HG03060 (cell line): ENCODE results near the gene FARSB.

Experiments used
- ATAC-seq: cut with Tn5 transposase; IDR thresholded peaks from one replicate; pipeline ENCODE4 v1.9.1; 2021; ENCODE audit warnings: low read depth, moderate number of reproducible peaks; ENCODE audit not compliant: unreplicated experiment

FARSB gene

GRCh38 chr2:222563106-222563718 lies 92.7 kb downstream of the FARSB start:
- ATAC-seq = no peak

- ATAC-seq = peak; percentile 60
These were observed 93.9 kb downstream of the FARSB start for GRCh38 chr2:222561817-222562645.

GRCh38 chr2:222561151-222561550 lies 94.7 kb downstream of the FARSB start:
- no peak for ATAC-seq

- no peak for ATAC-seq
These were observed 101.4 kb downstream of the FARSB start for GRCh38 chr2:222554517-222554916.

GRCh38 chr2:222548992-222549391 lies 106.9 kb downstream of the FARSB start:
- ATAC-seq = no peak

DNA sequence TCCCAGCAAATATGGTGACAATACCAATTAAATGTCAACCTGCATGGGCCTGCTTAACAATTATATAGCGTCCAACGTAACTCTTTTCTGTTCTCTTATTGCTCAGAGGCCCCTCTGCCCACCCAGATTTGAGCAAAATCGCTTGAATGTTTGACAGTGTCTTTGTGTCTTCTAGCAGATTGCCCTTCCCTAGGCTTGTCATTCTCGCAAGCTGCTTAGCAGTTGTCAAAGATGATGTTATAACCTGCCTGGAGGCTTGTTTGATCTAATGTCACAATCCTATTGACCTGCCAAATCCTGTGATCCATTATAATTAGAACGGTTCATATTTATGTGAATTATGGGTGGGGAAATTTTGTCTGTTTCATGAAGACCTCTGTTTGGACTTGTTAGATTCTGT lies 108.8 kb downstream of the FARSB start:
- no peak for ATAC-seq

DNA sequence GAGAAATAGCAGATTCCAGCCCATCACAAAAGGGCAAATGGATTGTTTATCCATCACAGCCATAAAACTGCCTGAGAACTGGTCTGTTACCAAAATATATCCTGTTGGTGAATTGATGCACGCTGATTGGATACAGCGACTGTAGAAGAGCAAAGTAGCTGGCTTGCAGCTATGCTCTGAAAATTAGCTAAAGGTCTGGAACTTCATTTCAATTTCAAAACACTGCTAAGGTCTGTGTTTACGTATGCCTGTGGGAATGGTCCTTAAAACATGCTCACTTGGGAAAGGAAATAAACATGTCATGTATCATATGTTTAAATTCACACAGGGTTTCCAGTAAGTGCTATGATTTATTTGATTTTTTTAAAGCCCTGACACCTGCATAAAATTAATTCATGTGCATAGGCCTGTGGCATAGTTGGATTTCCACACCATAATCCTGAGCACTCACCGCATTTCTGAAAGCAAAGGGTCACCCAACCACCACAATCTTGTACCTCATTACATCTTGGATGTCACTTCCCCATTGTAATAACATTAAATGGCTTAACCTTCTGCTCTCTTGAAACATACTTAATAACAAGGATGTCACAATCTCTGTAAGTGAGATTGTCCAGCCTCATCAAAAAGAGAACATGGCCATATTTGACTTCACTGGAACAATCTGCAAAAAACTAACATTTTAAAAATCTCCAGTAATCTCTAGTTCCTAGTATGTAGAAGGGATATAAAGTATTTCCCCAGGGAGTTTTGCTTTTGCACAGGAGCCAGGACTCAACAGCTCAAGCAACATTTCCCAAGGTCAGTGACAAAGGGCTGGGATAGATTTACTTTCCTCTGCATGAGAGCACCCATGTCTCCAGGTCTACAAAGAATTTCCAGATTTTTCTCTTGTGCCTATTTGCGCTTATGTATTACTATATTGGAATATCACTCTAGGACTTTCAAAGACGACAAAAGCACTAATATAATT lies 109.8 kb downstream of the FARSB start:
- ATAC-seq = no peak

DNA sequence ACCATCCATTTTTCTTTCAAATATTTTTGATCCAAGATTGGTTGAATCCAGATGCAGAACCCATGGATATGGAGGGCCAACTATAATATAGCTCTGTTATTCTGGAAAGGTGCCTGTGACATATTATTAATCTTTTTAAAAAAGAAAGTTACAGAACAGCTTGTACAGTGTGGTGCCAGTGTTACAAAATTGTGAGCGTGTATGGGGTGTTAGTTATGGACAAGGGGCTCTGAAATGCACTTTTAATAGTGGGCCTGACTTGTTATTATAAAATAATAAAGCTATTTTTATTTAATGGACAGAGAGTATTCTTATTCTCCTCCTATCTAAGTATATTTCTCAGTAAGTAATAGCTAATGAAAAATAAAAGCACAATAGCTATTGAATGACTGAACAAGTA lies 111.2 kb downstream of the FARSB start:
- no peak for ATAC-seq

- peak; percentile 57 for ATAC-seq
These were observed 117.4 kb downstream of the FARSB start for GRCh38 chr2:222538535-222538934.

DNA sequence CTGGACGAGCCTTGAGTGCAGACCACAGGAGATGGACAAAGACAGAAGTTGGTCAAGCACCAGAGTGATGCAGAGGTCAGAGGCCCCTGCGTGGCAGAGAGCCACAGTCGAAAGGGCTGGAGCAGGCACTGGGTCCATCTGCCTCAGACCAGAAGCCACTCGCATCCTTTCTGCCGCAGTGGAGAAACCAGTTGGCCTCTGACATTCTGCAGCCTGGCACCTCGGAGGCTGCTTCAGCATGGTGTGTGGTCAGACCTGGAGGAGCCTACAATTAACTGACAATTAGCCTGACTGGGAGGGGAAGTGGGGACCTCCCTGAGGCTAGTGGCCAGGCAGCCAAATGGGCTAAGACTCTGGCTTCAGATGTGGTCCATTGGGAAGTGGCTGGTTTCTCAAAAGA lies 120.4 kb downstream of the FARSB start:
- ATAC-seq = no peak

- no peak for ATAC-seq
These were observed 123.6 kb downstream of the FARSB start for GRCh38 chr2:222532315-222532714.

DNA sequence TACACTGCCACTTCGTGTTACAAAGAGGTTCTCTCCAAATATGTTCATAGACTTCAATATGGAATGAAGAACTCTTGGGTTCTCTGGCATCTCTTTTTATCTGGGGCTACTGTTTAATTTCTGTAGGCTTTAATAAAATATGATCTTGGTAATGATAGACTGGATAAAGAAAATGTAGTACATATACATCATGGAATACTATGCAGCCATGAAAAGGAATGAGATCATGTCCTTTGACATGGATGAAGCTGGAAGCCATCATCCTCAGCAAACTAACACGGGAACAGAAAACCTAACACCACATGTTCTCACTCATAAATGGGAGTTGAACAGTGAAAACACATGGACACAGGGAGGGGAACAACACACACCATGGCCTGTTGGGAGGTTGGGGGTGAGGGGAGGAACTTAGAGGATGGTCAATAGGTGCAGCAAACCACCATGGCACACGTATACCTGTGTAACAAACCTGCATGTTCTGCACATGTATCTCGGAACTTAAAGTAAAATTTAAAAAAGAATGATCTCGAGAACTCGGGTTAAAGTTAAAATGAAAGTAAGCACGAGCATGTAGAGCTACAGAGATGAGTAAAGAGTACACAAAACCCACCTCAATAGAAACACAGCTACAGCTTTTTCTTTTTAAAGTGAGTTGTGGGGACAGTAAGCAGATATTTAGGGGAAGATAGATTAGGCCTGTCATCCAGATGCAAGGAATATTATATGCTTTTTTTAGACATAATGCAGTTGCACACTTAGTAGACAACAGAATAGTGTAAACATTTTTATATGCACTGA lies 129.2 kb downstream of the FARSB start:
- no peak for ATAC-seq

DNA sequence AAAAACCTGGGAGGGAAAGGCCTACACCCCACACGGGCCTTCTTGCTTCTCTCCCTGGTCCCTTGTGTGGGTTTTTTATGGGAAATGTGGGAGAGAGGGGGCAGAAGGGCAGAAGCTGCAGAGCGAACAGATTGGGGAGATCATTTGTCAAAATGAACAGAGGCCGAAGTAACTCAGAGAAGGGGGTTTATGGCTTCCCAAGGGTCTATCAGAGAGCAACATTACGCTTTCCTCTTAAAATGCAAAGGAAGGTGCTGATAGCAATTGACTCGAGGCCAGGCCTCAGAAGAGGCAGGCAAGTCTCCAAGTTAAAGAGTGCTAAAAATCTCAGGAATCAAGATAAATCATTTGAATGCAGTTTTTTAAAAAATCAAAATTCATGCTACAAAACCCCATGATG lies 130.1 kb downstream of the FARSB start:
- no peak for ATAC-seq

DNA sequence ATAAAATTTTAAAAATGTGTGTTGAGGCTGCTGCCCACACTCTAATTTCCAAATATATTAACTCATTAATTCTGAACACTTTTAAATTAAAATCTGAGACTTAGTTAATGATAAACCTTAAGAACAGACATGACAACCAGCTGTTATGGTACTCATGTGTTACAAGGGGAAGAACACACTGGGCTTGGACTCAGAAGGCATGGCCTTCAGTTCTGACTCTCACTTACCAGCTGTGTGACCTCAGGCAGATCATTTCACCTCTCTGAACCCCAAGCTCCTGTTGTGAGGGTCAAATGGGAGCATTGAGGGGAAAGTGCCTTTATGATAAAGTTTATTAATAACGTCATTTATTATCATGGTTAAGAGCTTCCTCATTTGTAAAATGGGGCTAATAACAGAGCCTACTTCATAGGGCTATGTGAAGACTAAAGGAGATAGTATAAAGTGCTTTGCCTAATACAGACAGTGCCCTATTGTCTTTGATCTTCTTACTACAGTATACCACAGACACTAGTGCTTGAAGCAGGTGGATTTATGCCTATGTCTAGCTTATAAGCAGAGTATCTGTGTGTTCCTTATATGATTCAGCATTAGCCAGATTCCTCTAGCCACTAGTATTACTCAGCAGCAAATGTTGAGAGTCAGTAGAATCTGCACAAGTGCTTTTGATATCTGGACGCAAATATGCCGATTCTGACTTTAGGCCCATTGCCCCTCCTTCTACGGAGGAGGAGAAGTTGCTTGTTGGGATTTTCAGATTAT lies 131.9 kb downstream of the FARSB start:
- ATAC-seq = peak; percentile 40

DNA sequence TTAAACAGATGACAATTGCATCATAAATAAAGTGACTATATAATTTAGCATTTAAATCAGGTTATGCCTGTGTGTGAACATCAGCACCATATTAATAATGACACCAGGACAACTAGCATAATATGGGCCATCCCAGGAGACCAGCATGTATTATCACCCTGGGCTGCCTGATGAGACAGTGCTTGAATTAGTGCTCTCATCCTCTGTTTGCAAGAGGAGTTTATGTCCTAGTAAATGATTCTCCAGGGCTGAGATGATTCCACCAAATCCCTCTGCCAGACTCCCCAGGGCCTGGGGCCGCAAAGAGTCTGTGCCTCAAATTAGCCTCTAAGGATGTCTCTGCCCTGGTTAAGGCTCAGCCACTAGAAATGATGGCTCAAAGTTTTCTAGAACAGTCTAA lies 133.8 kb downstream of the FARSB start:
- no peak for ATAC-seq

DNA sequence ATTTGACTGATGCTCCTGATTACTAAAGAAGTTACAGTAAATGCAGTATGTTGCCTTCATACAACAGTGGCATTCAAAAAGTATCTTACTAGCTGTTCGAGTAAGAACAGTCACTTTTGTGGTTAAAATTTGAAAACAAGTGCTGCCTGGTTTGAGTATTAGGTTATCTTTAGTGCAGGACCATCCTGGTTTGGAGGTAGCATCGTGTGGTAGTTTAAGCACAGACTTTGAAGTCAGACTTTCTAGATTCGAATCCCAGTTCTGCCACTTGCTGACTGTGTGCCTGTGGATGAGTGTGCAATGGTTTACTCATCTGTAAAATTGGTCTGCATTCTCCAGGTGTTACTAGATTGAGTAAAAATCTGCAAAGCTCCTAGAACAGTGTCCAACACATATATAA lies 134.8 kb downstream of the FARSB start:
- ATAC-seq = peak; percentile 75
